Loucy (cell line): ENCODE measurements around the gene RPTOR.

ENCODE experiments used
- H2AFZ ChIP-seq: fragments of 200-600 bp; sonication (generic); 2 replicates; pipeline ENCODE4 v1.6.0; 2016; ENCODE audit warnings: antibody characterized with exemption, mild to moderate bottlenecking, low read length, moderate library complexity
- H3F3A ChIP-seq: fragments of 200-600 bp; 2 replicates; pipeline ENCODE4 v1.6.0; 2016; ENCODE audit warnings: antibody characterized with exemption, low read depth, mild to moderate bottlenecking
- H3K27me3 ChIP-seq: fragments of 200-600 bp; sonication (generic); 2 replicates; pipeline ENCODE4 v1.6.1; 2014; ENCODE audit warnings: low read length, mild to moderate bottlenecking; ENCODE audit not compliant: insufficient read depth, poor library complexity, severe bottlenecking
- H3K36me3 ChIP-seq: fragments of 200-600 bp; sonication (generic); 2 replicates; pipeline ENCODE4 v1.6.1; 2016; ENCODE audit warnings: low read length; ENCODE audit not compliant: insufficient read depth
- H3K4me1 ChIP-seq: fragments of 200-600 bp; sonication (generic); 2 replicates; pipeline ENCODE4 v1.5.1; 2014; ENCODE audit warnings: low read length, mild to moderate bottlenecking; ENCODE audit not compliant: insufficient read depth, poor library complexity, severe bottlenecking
- H3K4me2 ChIP-seq: fragments of 200-600 bp; sonication (generic); 2 replicates; pipeline ENCODE4 v1.6.0; 2014; ENCODE audit warnings: antibody characterized with exemption, low read length, low read depth, mild to moderate bottlenecking; ENCODE audit not compliant: poor library complexity, severe bottlenecking
- H3K4me3 ChIP-seq: fragments of 200-600 bp; sonication (generic); 2 replicates; pipeline ENCODE4 v1.5.1; 2014; ENCODE audit warnings: low read length, mild to moderate bottlenecking, mixed read lengths; ENCODE audit not compliant: poor library complexity, severe bottlenecking
- H3K79me2 ChIP-seq: fragments of 200-600 bp; sonication (generic); 2 replicates; pipeline ENCODE4 v1.6.1; 2014; ENCODE audit warnings: low read length; ENCODE audit not compliant: insufficient read depth
- H3K9ac ChIP-seq: fragments of 200-600 bp; sonication (generic); 2 replicates; pipeline ENCODE4 v1.6.0; 2014; ENCODE audit warnings: mild to moderate bottlenecking, low read depth, low read length, moderate library complexity; ENCODE audit not compliant: poor library complexity, severe bottlenecking
- H3K9me2 ChIP-seq: fragments of 200-600 bp; sonication (generic); replicated peaks from 2 replicates; pipeline ENCODE4 v1.6.1; 2016; ENCODE audit warnings: low read depth, low read length, mixed read lengths
- H3K9me3 ChIP-seq: fragments of 200-600 bp; sonication (generic); 2 replicates; pipeline ENCODE4 v1.6.1; 2014; ENCODE audit warnings: mild to moderate bottlenecking, antibody characterized with exemption, low read length, low read depth; ENCODE audit not compliant: insufficient read depth
- H4K20me1 ChIP-seq: fragments of 200-600 bp; sonication (generic); 2 replicates; pipeline ENCODE4 v1.6.0; 2014; ENCODE audit warnings: antibody characterized with exemption, low read length, mild to moderate bottlenecking; ENCODE audit not compliant: insufficient read depth, poor library complexity, severe bottlenecking
- EZH2phosphoT487 ChIP-seq: fragments of 200-600 bp; IDR thresholded peaks from 2 replicates; pipeline ENCODE4 v1.6.1; 2018; ENCODE audit warnings: antibody characterized with exemption, mild to moderate bottlenecking, moderate library complexity, borderline replicate concordance
- TF ChIP-seq, protein P1 (sequence below): fragments of 200-600 bp; sonication (generic); conservative IDR thresholded peaks from 2 replicates; pipeline ENCODE4 v1.5.1; 2014; ENCODE audit warnings: mild to moderate bottlenecking, antibody characterized with exemption, low read length

Gene RPTOR

DNA sequence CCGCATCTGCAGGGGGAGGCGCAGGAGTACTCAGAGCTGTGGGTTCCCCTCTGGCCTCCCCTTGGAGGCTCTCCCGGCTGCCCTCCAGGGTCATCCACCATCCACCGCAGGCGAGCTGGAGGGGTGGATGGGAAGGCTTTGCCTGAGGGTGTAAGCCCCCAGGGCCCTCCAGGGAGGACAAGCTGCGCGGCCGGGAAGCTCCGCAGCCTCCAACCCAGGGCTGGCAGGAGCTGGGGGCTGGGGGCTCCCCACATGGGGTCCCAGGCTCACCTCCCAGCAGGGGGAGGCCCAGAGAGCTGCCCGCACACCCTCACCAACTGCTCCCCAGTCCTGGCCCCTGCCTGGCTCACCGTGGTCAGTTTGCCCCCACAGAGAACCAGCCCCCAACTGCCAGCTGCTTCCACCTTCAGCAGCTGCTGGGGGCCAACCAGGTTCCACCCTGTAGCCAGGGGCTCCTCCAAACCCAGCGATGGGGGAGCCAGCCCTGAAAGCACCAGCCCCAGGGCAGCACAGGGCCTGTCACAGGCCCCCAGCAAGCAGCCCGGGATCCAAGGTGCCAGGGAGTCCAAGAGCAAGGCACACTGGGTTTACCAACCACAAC lies 427.2 kb downstream of the RPTOR start:
- no peak for TF ChIP-seq EZH2phosphoT487
- TF ChIP-seq, protein P1, sequence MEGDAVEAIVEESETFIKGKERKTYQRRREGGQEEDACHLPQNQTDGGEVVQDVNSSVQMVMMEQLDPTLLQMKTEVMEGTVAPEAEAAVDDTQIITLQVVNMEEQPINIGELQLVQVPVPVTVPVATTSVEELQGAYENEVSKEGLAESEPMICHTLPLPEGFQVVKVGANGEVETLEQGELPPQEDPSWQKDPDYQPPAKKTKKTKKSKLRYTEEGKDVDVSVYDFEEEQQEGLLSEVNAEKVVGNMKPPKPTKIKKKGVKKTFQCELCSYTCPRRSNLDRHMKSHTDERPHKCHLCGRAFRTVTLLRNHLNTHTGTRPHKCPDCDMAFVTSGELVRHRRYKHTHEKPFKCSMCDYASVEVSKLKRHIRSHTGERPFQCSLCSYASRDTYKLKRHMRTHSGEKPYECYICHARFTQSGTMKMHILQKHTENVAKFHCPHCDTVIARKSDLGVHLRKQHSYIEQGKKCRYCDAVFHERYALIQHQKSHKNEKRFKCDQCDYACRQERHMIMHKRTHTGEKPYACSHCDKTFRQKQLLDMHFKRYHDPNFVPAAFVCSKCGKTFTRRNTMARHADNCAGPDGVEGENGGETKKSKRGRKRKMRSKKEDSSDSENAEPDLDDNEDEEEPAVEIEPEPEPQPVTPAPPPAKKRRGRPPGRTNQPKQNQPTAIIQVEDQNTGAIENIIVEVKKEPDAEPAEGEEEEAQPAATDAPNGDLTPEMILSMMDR, result no peak

DNA sequence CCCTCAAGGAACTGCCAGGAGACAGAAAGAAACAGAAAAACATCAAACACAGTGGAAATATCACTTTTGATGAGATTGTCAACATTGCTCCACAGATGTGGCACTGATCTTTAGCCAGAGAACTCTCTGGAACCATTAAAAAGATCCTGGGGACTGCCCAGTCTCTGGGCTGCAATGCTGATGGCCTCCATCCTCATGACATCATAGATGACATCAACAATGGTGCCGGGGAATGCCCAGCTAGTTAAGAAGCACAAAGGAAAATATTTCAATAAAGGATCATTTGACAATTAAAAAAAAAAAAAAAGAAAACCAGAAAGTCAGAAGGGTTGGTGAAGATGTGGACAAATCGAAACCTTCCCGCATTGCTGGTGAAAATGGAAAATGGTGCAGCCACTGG lies 432.1 kb downstream of the RPTOR start:
- no peaks in the 10 kb centered on the region for H3K9me2 ChIP-seq
- H3K4me3 ChIP-seq, result no peak overlapping the region
- H3F3A ChIP-seq, result no peaks in the 10 kb centered on the region
- H4K20me1 ChIP-seq, result no peaks in the 10 kb centered on the region
- no peak overlapping the region for H3K4me2 ChIP-seq
- no peaks in the 10 kb centered on the region for H3K79me2 ChIP-seq
- no peaks in the 10 kb centered on the region for H3K36me3 ChIP-seq
- H3K9me3 ChIP-seq, result no peaks in the 10 kb centered on the region
- H2AFZ ChIP-seq, result no peak overlapping the region
- peaks cover 7% of the 10 kb centered on the region for H3K4me1 ChIP-seq
- no peak for TF ChIP-seq EZH2phosphoT487
- TF ChIP-seq, protein P1, result no peak
- H3K27me3 ChIP-seq, result no peaks in the 10 kb centered on the region
- no peak overlapping the region for H3K9ac ChIP-seq

More for the DNA sequence above, 427.2 kb downstream of the RPTOR start:
- Histone ChIP-seq H3K4me1 (peaks cover 7% of the 10 kb centered on the region), H3F3A (no peaks in the 10 kb centered on the region), H3K9me3 (no peaks in the 10 kb centered on the region), H3K4me2 (no peak overlapping the region), H3K79me2 (no peaks in the 10 kb centered on the region), H4K20me1 (no peaks in the 10 kb centered on the region), H3K9me2 (no peaks in the 10 kb centered on the region), H3K27me3 (no peaks in the 10 kb centered on the region), H2AFZ (no peak overlapping the region), H3K4me3 (no peak overlapping the region), H3K36me3 (no peaks in the 10 kb centered on the region), H3K9ac (no peak overlapping the region)

DNA sequence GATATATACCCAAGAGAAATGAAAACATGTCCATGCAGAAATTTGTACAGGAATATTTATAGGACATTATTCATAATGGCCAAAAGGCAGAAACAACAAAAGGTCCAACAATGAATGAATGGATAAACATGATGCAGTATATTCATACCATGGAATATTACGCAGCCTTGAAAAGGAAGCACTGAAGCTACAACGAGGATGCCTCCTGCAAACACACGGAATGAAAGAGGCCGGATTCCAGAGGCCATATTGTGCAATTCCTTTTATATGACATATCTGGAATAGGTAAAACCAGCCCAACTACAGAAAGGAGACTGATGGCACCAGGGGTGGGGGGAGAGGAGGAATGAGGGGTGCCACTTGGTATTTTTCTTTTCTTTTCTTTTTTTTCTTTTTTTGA lies 432.5 kb downstream of the RPTOR start:
- no peak overlapping the region for H3K9ac ChIP-seq
- no peaks in the 10 kb centered on the region for H3K9me3 ChIP-seq
- no peak overlapping the region for H3K4me3 ChIP-seq
- H2AFZ ChIP-seq, result no peak overlapping the region
- H3K4me2 ChIP-seq, result no peak overlapping the region
- H3K4me1 ChIP-seq, result peaks cover 3% of the 10 kb centered on the region
- no peaks in the 10 kb centered on the region for H3K27me3 ChIP-seq
- H3K36me3 ChIP-seq, result no peaks in the 10 kb centered on the region
- no peaks in the 10 kb centered on the region for H3K79me2 ChIP-seq
- no peaks in the 10 kb centered on the region for H4K20me1 ChIP-seq
- TF ChIP-seq EZH2phosphoT487, result no peak
- TF ChIP-seq, protein P1, result no peak
- H3F3A ChIP-seq, result no peaks in the 10 kb centered on the region
- H3K9me2 ChIP-seq, result no peaks in the 10 kb centered on the region
